Activated T-helper 2 cell treated with anti-CD3 and anti-CD28 coated beads, Interferon-gamma antibody, Interleukin-2, Interleukin-4, amounts not matched to agents 10 μg/mL and 5 μg/mL and 100 μg/mL, durations not matched to agents 14 hours and 24 hours and 36 hours (primary cell): ENCODE results near the gene TGM2. TPM values are rescaled to one million over a fixed set of nuclear protein-coding genes. Genes with fewer than 3 reads are reported as not detected.

ENCODE experiments used
- DNase-seq: peaks from one replicate; pipeline ENCODE4 v3.0.0; 2021; ENCODE audit warnings: low spot score
- H3K27ac Mint-ChIP-seq: one replicate; pipeline ENCODE4 v1.8.0; 2021; ENCODE audit warnings: mixed read lengths
- H3K27me3 Mint-ChIP-seq: one replicate; pipeline ENCODE4 v1.8.0; 2021; ENCODE audit warnings: low read depth, mixed read lengths
- H3K36me3 Mint-ChIP-seq: one replicate; pipeline ENCODE4 v1.8.0; 2021; ENCODE audit warnings: low read depth, mixed read lengths
- H3K4me1 Mint-ChIP-seq: one replicate; pipeline ENCODE4 v1.8.0; 2021; ENCODE audit warnings: low read depth, mixed read lengths
- H3K4me3 Mint-ChIP-seq: one replicate; pipeline ENCODE4 v1.8.0; 2021; ENCODE audit warnings: low read depth, mild to moderate bottlenecking, moderate library complexity, mixed read lengths
- H3K9me3 Mint-ChIP-seq: one replicate; pipeline ENCODE4 v1.8.0; 2021; ENCODE audit warnings: mixed read lengths
- intact Hi-C: fragments of 100-400 bp; cut with micrococcal nuclease; formaldehyde crosslinking; loops from one replicate; pipeline ENCODE4 v1.15.1; 2023
- total RNA-seq: library from RNA; stranded (reverse); gene quantifications from 2 replicates; pipeline ENCODE4 v1.2.3, GENCODE V29; 2022

Gene TGM2
- total RNA-seq, 1 donor from 2014 or later: not detected

DNA sequence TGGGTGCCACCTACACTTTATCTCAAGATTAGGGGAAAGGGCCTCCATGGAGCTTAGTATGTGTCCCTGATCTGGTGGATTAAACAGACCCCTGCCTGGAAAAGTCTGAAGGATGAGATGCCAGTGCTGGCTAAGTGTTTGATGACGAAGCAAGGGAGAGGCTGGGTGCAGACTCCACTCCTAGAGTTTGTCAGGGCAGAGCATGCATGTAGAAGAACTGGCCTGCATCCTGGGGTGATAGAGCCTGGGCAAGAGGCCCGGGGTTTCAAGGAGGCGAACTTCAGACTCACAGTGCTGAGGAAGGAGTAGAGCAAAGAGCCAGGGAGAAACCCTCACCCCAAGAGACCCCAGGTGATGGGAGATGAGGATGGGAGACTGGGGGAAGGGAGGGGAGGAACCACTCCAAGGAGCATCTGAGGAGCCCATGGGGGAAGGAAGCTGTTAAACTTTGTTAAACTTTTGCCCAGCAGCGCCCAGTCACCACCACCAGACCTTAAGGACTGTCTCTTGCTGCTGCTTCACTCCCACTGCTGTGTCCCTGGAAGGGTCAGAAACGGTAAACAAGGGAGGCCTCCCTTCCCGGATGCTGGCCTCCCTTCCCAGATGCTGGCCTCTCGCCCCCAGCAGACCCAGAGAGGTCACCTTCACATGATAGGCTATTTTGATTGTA is 69.9 kb downstream of the TGM2 start:
- H3K27ac Mint-ChIP-seq: no peak overlapping the region
- no peak for DNase-seq
- peaks cover 31% of the 10 kb centered on the region for H3K4me1 Mint-ChIP-seq
- peaks cover 31% of the 10 kb centered on the region for H3K36me3 Mint-ChIP-seq
- no peaks in the 10 kb centered on the region for H3K9me3 Mint-ChIP-seq
- H3K4me3 Mint-ChIP-seq: no peak overlapping the region
- intact Hi-C loops: no loop called here
- H3K27me3 Mint-ChIP-seq: peaks cover 4% of the 10 kb centered on the region

DNA sequence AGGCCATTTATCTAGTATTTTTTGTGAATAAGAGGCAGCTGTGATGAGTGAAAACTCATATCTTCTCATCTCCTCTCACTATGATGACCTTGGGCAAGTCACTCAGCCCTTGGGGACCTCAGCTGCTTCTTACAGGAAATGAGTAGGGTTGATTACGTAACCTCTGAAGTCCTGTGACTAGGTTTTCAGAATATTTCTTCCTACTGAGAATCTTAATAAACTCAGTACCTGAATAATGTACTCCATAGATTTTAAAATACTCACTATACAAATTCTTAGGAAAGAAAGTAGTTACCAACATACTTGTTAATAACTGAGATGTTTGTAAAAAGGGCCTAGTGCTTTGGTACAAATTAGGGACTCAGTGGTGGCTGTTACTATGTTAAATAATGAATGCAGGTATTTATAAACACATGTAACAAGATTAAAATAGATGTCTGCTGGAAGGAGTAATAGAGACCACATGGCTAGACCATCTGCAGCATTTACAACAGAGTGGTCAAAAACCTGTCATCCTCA is 70.6 kb downstream of the TGM2 start:
- Mint-ChIP-seq H3K36me3 (peaks cover 39% of the 10 kb centered on the region), H3K27me3 (no peaks in the 10 kb centered on the region), H3K4me3 (no peak overlapping the region), H3K9me3 (no peaks in the 10 kb centered on the region), H3K4me1 (peaks cover 31% of the 10 kb centered on the region), H3K27ac (peak overlapping the region; percentile 10)
- DNase-seq: no peak
- intact Hi-C loops: no loop called here

GRCh38 chr20:38093641-38094077 is 71.4 kb downstream of the TGM2 start:
- Mint-ChIP-seq H3K9me3 (no peaks in the 10 kb centered on the region), H3K4me3 (no peak overlapping the region), H3K27ac (no peak overlapping the region), H3K36me3 (peaks cover 42% of the 10 kb centered on the region), H3K4me1 (peaks cover 31% of the 10 kb centered on the region), H3K27me3 (no peaks in the 10 kb centered on the region)
- intact Hi-C loops: no loop called here
- no peak for DNase-seq

DNA sequence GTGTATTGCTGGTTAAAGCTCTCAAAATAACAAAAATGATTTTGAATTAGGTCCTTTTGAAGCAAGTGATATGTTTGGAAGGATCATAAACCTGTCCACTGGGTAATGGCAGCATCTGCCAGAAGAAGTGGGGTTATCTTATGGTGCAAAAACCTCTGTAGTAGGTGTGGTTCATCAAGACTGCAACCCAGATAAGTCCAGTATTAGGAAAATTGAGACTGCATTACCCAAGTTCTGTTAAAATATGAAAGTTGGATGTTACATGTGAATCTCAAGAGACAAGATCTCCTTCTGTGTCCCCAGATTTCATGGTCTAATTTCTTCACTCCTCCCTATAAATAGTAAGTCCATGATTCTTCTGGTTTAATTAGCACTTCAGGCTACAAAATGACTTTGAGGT is 72.2 kb downstream of the TGM2 start:
- intact Hi-C loops: no loop called here
- Mint-ChIP-seq H3K4me1 (peaks cover 31% of the 10 kb centered on the region), H3K9me3 (no peaks in the 10 kb centered on the region), H3K4me3 (no peak overlapping the region), H3K27ac (no peak overlapping the region), H3K27me3 (no peaks in the 10 kb centered on the region), H3K36me3 (peaks cover 49% of the 10 kb centered on the region)
- DNase-seq: no peak

GRCh38 chr20:38092260-38092857 is 72.7 kb downstream of the TGM2 start:
- H3K27me3 Mint-ChIP-seq: no peaks in the 10 kb centered on the region
- peaks cover 31% of the 10 kb centered on the region for H3K4me1 Mint-ChIP-seq
- no peak overlapping the region for H3K27ac Mint-ChIP-seq
- DNase-seq: no peak
- no peak overlapping the region for H3K4me3 Mint-ChIP-seq
- no peaks in the 10 kb centered on the region for H3K9me3 Mint-ChIP-seq
- H3K36me3 Mint-ChIP-seq: peaks cover 50% of the 10 kb centered on the region
- intact Hi-C loops: no loop called here

GRCh38 chr20:38091441-38092216 is 73.4 kb downstream of the TGM2 start:
- Mint-ChIP-seq H3K4me1 (peaks cover 31% of the 10 kb centered on the region), H3K36me3 (peaks cover 58% of the 10 kb centered on the region), H3K27ac (no peak overlapping the region), H3K27me3 (no peaks in the 10 kb centered on the region), H3K4me3 (no peak overlapping the region), H3K9me3 (no peaks in the 10 kb centered on the region)
- intact Hi-C loops: no loop called here
- DNase-seq: no peak

GRCh38 chr20:38090061-38090460 is 75.0 kb downstream of the TGM2 start:
- Mint-ChIP-seq H3K9me3 (no peaks in the 10 kb centered on the region), H3K4me1 (peaks cover 30% of the 10 kb centered on the region), H3K36me3 (peaks cover 69% of the 10 kb centered on the region), H3K27me3 (no peaks in the 10 kb centered on the region), H3K4me3 (no peak overlapping the region), H3K27ac (no peak overlapping the region)
- intact Hi-C loops: no loop called here
- no peak for DNase-seq

GRCh38 chr20:38089500-38089899 is 75.6 kb downstream of the TGM2 start:
- peaks cover 72% of the 10 kb centered on the region for H3K36me3 Mint-ChIP-seq
- no peak overlapping the region for H3K27ac Mint-ChIP-seq
- H3K4me1 Mint-ChIP-seq: peaks cover 24% of the 10 kb centered on the region
- intact Hi-C loops: no loop called here
- no peaks in the 10 kb centered on the region for H3K27me3 Mint-ChIP-seq
- no peak for DNase-seq
- no peak overlapping the region for H3K4me3 Mint-ChIP-seq
- H3K9me3 Mint-ChIP-seq: no peaks in the 10 kb centered on the region

- Mint-ChIP-seq H3K27ac (no peak overlapping the region), H3K4me3 (no peak overlapping the region), H3K4me1 (no peaks in the 10 kb centered on the region), H3K9me3 (peaks cover 2% of the 10 kb centered on the region), H3K27me3 (no peaks in the 10 kb centered on the region), H3K36me3 (peaks cover 62% of the 10 kb centered on the region)
- DNase-seq: no peak
- intact Hi-C loops: no loop called here
Observed at GRCh38 chr20:38085026-38085425, 80.0 kb downstream of the TGM2 start.

- intact Hi-C loops: no loop called here
- no peak overlapping the region for H3K4me3 Mint-ChIP-seq
- H3K27ac Mint-ChIP-seq: no peak overlapping the region
- peaks cover 6% of the 10 kb centered on the region for H3K9me3 Mint-ChIP-seq
- H3K4me1 Mint-ChIP-seq: no peaks in the 10 kb centered on the region
- no peaks in the 10 kb centered on the region for H3K27me3 Mint-ChIP-seq
- peaks cover 62% of the 10 kb centered on the region for H3K36me3 Mint-ChIP-seq
- no peak for DNase-seq
Observed at GRCh38 chr20:38084425-38084951, 80.6 kb downstream of the TGM2 start.

- DNase-seq: no peak
- Mint-ChIP-seq H3K4me3 (no peak overlapping the region), H3K9me3 (peaks cover 10% of the 10 kb centered on the region), H3K36me3 (peaks cover 67% of the 10 kb centered on the region), H3K27ac (no peak overlapping the region), H3K27me3 (no peaks in the 10 kb centered on the region), H3K4me1 (no peaks in the 10 kb centered on the region)
- intact Hi-C loops: no loop called here
Observed at GRCh38 chr20:38083338-38084048, 81.6 kb downstream of the TGM2 start.

DNA sequence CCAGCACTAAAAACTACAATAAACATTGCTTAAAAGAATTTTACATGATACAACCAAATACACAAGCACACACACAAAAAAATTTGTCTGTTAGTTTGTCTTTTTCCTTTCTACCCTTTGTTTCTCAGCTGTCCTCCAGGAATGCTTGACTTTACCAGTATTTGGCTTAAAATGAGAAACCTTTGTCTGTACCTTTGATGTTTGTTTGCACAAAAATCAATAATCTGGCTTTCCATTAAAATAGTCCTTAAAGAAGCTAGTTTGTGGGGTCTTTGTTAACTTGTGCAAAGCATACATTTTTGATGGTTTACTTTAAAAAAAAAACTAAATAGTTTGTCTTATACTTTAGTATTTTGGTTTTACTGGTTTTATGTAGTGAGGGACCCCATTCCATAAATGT is 82.2 kb downstream of the TGM2 start:
- no peaks in the 10 kb centered on the region for H3K27me3 Mint-ChIP-seq
- DNase-seq: no peak
- peaks cover 66% of the 10 kb centered on the region for H3K36me3 Mint-ChIP-seq
- no peak overlapping the region for H3K4me3 Mint-ChIP-seq
- H3K4me1 Mint-ChIP-seq: no peaks in the 10 kb centered on the region
- intact Hi-C loops: no loop called here
- peaks cover 10% of the 10 kb centered on the region for H3K9me3 Mint-ChIP-seq
- H3K27ac Mint-ChIP-seq: no peak overlapping the region
